Camera-type eye (tissue), 1 donor: Measurements from ENCODE around the gene DACT2. TPM values are rescaled to one million over a fixed set of nuclear protein-coding genes. Genes with fewer than 3 reads are reported as not detected.

Source experiments
- total RNA-seq: library from RNA; depleted of rRNA; stranded (reverse); fragments of >200 nt; gene quantifications from one replicate; pipeline ENCODE4 v1.2.3, GENCODE V29; 2014

The DACT2 gene, protein sequence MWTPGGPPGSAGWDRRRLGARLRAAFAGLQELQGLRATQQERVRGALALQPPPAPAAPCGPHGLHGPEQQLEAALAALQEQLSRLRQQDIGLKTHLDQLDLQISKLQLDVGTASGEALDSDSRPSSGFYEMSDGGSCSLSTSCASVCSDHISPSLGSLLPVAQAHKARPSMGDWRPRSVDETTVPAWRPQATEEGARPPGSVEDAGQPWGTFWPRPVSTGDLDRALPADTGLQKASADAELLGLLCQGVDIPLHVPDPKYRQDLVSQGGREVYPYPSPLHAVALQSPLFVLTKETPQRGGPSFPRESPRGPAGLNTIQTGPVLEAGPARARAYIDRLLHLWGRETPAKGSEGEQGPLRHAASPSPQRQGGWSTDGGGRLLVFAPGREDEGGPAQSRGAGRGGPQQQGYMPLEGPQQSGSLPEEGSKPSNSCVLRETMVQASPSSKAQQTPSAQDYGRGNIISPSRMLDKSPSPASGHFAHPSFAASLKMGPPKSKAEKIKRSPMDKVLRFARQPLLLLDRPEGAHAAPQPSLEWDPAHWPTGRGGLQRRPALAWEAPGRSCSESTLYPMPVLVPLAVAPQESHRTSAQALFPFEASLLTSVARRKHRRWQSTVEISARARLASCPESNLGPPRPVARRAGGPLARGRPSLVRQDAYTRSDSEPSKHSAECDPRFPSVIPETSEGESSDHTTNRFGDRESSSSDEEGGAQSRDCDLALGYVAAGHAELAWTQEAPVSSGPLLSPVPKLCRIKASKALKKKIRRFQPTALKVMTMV
- total RNA-seq = 15.9 TPM

DNA sequence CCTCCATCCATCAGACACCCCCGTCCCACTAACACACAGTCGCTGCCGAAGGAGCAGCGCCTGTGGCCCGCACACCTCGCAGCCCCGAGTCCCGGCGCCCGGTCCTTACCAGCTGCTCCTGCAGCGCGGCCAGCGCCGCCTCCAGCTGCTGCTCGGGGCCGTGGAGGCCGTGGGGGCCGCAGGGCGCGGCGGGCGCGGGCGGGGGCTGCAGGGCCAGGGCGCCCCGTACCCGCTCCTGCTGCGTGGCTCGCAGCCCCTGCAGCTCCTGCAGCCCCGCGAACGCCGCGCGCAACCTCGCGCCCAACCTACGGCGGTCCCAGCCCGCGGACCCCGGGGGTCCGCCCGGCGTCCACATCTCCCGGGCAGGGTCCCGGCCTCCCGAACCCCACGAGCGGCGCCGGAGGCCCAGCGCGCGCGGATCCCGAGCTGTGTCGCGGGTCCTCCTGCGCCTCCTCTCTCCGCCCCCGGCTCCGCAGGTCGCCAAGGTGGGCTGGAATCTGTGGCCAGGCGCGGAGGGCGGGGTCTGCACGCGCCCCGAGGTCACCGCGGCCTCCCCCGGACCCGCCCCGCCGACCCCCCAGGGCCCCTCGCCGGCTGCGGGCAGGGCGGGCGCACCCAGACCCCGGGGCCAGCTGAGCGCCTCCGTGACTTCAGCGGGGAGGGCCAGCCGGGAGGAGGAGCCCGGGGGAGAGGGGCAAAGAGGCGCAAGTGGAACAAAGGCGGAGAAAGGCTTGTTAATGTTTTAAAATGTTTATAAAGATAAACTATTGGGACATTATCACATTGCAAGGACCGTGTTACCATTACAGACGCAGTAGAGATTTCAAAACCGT, at the start of gene DACT2:
DACT2 (minus strand) TSS at position 499 of the 833 bp plus-strand sequence; CDS start at position 355, 144 bp downstream.

Other genes with a start within 250 kb of the DACT2 start
- not detected for gene FRMD1, start 240.6 kb downstream of the DACT2 start, total RNA-seq
- gene SMOC2, start 121.4 kb upstream of the DACT2 start, total RNA-seq = 56.6 TPM